Hematopoietic multipotent progenitor cell treated with erythropoietin and hydrocortisone succinate and interleukin-3 and kit ligand, for 4 days (in vitro differentiated cells): ENCODE measurements around the gene ZNF423.
A peak's percentile ranks its signal among the peaks of the same experiment; 100 is the strongest.

Source experiments
- DNase-seq: peaks from one replicate; pipeline ENCODE4 v3.0.0-alpha.2; 2015

The ZNF423 gene

DNA sequence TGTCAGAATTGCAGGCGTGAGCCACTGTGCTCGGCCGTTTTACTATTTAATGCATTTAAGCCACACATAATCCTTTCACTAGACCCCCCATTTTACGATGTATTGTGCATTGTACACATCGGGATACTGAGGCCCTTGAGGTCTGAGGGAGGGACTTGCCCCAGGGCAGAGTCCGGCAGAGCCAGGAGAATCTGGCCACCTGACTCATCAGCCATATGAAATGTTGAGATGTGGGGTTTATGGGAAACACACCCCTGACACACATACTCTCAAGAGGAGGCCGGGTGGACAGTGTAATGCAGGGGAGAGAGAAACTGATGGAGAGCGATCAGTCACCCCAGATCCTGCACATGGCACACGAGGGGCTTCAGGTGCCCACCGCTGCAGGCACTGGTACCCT, 196.6 kb downstream of the ZNF423 start:
- DNase-seq, result no peak

DNA sequence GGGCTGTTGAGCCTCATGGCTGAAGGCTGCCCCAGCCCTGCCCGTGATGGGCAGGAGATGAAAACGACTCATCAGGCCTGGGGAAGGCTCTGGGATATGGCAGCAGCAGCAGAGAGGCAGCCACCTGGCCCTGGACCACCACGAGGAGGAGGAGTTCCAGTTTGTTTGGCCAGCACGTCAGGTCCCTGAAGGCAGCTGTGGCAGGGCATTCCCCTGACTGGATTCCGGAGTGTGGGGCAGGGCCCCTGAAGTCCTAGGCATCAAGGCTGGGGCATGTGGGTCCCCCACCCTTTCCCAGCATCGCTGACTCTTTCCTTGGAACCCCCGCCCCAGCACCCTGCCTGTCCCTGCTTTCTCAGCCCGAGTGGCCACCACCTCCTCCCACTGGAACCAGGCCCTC, 197.4 kb downstream of the ZNF423 start:
- DNase-seq, result no peak

DNA sequence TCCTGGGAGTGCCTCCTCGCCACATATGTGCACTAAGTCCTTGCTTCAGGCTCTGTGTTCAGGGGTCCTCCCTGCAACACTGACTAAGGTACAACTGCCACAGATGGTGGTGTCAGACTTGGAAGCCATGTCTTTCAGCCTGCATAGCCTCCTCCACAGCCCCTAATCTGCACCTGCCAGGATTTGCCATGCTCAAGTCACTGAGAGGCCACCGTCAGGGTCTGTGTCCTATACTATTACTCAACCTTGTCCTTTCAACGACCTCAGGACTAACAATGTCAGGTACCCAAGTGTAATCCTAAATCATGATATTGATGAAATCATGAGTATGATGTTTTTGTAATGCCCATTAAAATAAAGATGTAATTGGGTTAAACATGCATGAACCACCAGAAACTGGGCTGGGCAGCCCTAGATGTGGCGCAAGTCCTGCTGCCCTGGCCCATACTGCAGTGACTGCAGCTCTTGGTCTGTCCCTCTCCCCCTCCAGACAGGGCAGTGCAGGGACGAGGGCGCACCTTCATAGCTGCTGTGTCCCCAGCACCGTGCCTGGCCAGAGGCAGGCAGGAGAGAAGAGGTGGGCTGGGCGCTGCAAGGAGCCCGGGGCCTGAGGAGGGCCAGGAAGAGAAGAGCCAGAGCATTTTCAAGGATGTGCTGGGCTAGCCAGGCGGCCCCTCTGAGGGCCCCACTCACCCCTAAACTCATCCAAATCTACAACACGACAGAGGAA, 198.0 kb downstream of the ZNF423 start:
- DNase-seq, result no peak

DNA sequence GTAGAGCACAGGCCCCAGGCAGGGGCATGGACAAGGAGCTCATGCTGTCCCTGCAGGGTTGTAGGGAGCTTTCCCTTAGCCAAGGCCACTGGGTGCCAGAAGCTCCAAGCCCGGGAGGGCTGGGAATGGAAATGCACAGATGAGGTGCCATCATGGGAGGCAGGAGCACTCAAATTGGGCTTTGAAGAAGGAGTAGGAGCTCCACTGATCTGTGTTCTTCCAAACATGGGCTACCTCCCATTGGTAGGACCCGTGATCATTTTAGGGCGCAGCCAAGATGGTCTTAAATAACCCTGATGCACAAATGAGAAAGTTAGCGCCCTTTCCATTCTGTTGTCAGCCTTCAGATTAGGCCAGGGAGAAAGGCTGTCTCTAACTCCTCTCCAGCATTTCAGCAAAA, 201.5 kb downstream of the ZNF423 start:
- DNase-seq, result no peak

DNA sequence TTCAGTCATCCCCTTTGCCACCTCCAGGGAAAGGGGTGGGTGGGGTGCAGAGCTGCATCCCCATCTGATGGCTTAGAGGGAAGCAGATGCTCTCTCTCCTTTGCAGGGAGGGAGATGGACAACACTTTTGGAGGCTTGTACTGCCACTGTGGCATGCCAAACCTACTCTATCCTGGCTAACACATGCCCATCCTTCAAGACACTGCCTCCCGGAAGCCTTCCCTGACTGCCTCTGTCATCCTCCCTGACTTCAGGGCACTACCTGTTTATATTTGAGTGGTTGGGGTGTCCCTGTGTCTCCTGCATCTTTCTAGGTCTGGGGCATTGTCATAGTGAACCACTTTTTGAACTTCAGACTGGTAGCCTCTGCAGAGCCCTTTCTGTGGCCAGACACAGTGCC, 202.3 kb downstream of the ZNF423 start:
- DNase-seq, result no peak

DNA sequence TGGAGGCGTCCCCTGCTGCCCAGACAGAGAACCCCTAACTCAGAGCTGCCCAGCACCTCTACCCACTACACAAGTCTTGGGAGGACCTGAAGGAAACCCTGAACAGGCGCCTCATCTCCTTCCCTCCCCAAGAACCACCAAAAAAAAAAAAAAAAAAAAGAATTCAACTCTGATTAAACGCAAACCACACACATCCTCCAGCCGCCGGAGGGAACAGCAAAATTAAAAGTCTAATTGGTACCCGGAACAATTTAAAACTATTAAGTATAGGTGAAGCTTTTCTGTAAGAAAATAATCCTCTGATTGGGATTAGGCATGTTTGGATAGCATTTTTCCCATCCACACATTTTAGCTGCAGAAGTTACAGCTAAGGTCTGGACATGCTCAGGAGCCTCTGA, 202.7 kb downstream of the ZNF423 start:
- DNase-seq, result no peak

DNA sequence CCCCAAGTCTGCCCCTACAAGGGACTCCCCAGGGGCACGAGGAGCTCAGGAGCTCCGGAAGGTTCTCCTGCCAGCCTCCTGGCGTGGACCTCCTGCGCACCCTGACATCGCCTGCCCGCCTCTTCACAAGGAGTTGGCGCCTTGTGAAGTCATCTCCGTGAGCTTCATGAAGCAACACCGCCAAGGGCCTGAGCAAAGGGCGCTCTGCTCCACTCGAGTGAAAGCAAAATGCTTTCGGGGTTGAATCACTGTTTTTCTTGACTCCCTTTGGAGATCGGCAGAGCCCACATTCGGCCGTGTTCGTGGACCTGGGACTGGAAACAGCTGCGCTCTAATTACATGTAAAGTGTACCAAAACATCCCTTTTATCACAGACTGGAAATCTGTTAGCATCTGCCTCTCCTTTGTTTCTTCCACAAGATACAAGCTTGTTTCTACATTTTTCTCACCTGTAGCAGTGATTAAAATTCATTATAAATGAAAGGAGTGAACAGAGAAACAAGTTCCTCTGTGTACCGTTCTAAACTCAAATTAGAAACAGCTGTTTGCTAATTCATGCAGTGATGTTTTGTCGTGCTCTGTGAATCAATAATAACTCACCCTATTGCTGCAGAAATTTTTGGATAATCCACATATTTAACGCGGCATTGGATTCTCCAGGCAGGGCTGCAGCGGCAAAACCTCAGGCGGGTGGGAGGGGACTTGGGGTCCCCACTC, 203.3 kb downstream of the ZNF423 start:
- no peak for DNase-seq

DNA sequence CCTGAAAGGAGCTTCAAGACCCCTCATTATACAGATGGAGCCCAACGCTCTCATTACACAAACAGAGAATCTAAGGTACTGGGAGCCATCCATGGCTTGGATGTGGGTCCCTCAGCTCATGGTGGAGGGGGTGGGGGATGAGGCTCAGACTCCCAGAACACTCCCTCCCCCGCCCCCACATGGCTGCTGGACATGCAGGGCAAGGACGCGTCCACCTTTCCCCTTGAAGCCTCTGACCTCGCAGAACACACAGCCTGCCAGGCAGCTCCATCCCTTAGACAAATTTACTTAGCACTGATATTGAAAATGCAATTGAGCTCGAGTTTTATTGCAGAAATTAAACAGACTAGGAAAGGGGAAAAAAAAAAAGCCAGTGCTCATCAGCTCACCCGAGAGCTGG, 203.9 kb downstream of the ZNF423 start:
- DNase-seq, result no peak

DNA sequence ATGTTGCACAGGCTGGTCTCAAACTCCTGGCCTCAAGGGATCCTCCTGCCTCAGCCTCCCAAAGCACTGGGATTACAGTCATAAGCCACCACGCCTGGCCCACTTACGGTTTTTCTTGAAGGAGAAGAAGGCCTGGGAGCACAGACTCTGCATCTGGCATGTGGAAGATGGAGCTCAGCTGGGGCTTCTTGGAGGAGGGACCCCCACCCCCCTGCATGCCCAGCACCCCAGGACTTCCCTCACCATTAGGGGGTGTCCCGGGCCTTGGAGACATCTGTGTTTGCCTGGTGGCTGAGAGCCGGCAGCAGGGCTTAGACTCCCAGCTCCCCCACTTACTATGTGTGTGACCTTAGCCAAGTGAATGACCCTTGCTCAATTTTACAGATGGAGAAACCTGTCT, 204.7 kb downstream of the ZNF423 start:
- no peak for DNase-seq

DNA sequence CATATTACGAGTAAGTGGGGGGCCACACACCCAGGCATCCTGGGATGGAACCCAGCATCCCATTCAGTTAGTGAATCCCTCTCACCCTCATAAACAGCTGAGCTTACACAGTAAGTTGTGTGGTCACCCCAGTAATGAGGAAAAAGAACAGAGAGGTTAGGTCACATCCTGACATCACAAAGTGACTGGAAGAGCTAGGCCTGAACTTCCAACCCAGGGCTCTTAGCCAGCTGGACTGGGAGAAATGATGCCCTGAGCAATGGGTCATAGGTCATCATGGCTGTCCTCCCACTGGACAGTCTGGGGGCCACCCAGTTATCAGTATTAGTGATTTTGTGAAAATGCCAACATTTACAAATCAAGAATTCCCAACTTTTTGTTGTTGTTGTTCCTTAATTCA, 205.3 kb downstream of the ZNF423 start:
- DNase-seq, result no peak

DNA sequence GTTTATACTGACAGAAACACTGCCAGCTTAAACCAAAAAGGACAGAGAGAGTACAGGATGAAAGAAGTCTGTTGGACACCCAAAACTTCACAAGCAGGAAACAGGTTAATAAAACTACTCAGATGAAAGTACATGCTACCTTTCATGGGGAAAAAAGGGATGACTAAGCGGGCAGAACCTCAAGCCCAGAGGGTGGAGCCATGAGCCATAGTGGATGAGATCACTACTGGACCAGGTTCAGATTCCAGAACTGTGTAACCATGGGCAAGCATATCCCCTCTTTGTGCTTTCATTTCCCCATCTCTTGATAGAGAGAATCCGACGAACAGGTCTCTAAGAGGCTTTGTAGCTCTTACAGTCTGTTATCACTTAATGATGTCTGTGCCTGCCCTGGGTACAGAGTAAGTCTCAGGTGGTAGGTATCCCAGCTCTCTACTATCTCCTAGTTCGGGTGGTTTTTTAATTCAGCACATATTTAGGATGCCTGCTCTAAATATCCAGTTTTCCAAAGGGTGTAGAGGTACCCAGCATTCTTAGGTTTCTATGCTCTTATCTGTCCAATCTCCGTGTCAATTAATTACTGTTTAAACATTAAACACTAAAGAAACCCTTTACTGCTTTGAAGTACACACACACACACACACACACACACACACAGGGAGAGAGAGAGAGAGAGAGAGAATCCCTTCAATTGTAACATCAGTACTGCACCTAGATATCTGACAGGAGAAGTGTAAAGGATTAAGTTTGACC, 206.7 kb downstream of the ZNF423 start:
- no peak for DNase-seq

DNA sequence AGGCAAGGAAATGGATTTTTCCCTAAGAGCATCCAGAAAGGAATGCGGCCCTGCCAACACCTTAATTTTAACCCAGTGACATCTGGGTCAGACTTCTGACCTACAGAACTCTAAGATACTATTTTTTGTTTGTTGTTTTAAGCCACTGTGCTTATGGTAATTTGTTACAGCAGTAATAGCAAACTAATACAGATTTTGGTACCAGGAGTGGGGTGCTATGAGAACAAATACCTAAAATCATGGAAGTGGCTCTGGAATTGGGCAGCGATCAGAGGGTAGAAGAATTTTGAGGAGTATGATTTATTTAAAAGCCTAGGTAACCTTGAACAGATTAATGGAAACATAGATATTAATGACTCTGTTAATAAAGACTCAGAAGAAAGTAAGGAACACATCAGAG, 208.2 kb downstream of the ZNF423 start:
- DNase-seq, result no peak

DNA sequence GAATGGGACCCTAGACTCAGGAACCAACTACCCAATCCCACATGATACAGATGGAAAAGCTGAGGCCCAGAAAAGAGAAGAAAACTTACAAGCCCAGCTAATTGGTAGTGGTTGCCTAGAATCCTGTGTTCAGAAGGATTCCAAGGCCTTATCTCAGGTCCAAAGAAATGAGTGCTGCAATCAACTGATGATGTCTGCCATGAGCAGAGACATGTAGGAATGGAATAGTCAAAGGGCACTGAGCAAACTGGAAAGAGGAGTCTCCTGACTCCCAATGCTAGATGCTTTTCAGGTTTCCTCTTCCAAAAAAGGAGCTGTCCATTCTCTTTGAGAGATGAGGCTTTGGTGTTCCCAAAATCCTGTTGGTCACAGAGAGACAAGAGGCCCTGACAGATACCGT, 210.6 kb downstream of the ZNF423 start:
- DNase-seq, result no peak

DNA sequence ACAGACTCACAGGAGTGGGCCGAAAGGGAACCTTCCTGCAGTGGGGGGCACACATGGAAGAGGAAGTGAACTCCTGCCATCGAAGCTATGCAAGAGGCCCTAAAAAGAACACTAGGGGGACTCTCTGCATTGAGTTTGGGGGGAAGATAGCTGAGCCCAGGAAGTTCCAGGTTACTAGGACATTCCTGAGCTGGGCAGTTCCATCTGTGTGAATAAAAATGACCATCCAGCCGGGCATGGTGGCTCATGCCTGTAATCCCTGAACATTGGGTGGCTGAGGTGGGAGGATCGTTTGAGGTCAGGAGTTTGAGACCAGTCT, 211.8 kb downstream of the ZNF423 start:
- peak; percentile 40 for DNase-seq

DNA sequence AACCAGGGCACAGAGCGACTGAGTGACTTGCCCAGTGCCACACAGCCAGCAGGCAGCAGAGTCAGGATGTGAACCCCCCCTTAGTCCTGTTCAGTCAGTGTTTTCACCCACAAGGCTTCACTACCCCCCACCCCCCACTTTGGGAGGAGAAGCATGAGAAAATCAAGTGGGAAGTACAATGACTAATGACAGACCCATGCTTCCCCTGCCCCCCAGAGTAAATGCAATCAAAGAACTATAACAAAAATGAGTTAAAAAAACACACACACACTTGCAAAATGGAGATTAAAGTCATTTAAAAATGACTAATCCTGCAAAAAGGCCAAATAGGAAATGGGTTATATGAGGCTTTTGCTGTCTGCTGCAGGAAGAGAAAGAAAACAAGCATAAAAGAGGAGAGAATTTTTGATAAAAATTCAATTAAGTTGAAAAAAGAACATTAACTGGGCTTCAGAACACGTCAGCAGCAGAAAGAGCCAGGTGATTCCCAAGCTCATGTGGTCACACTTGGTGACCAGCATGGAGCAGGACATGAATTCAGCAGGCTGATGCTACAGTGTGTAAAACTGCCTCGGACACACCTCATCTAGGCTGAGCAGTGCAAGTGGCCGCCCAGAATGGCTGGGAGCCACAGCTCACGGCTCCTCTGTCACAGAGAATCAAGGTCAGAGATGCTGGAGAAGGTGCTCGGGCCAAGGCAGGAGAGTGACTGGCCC, 212.3 kb downstream of the ZNF423 start:
- no peak for DNase-seq

DNA sequence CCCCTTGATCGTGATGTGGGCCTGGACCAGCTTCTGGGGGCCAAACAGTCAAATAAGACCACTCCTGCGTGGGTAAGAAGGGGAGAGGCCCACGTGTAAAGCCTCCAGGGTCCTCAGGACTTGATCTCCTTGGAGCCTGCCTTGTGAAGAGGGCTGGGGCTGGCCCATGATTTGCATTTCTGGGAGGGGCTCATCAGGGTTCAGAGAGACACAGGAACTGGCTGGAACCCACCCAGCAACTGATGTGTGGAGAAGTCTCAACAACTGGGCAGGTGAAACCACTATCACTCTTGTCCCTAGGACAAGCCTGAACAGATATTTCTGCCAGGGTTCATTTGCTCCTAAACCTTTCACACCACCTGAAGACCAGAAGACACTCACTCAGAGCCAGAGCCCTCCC, 214.7 kb downstream of the ZNF423 start:
- DNase-seq, result no peak

DNA sequence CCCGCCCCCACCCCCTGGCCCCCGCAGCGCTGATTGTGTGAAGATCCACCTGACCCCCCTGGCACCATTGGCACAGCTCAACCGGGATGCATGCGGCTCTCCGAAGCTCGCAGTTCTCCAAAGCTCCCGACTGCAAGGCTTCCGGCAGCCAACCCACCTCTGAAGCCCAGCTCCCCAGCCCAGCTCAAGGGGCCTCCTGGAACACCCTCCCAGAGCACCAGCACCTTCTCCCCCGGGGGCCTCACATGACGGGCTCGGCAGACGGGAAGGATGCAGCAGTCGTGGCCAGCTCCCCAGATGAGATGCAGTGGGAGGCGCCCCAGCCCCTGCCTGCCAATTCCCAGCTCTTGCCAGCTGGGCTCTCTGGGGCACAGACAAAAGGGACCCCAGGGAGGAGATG, 215.3 kb downstream of the ZNF423 start:
- no peak for DNase-seq

DNA sequence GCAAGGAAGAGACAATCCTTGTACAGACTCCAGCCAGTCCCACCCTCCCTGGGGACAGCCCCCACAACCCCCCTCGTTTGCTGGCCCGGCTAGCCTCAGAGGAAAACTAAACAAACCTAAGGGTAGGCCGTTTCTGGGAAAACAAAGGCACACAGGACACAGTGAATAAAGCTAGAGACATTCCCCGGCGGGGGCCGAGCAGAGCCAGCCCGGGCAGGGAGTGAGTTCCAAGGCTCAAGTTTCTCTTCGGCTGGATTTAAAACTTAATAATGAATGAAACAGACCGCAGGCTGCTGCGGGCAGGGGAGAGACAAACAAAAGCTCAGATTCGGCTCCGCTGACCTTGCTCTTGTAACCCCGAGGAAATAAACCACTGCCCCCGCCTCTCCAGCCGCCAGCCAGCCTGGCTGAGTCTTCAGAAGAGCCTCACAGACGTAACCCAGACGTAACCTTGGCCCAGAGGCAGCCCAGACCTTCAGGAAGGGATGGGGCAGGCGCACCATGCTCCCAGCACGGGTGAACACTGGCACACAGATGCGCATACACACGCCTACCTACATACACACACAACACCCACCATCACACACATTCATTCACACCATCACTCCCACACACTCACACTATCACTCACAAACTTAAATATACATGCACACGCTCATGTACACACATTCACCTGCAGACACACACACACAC, 216.0 kb downstream of the ZNF423 start:
- no peak for DNase-seq

DNA sequence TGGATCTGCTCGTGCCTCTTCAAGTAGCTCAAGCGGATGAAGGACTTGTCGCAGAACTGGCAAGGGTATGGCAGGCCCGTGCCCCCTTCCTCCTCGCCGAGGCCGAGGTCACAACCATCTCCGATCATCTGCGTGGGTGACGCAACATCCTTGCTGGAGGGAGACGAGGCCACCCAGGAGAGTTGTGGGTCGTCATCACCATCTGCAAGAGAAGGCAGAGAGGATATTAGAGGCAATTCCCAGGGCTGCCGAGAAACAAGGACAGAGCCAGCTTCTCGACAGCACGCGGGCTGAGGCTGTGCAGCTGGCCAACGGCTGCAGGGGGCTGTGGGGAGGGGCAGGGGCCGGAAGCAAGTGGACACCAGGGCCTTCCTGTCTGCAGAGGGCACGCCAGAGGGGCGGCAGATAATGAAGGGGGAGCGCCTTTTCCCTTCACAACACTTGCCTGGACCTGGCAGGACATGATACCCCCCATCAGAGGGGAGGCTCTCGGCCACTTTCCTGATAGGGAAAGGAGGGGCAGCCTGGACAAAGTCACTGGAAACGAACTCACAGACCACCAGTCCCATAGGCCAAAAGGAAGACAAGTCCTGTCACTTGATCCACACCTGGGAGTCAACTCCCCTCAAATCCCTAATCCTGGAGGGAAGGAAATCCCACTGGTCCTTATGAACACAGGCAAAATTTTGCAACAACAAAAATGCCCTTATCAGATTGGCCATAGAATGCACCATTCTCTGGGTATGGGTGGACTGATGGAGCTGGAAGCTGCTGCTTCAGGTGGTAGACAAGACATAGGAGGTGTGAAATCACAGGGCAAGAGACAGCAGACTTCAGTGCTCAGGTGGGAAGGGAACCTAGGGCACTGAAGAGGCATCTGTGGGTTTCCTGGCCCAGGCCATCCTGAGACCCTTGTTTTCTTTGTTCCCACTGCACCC, 217.0 kb downstream of the ZNF423 start:
- no peak for DNase-seq

DNA sequence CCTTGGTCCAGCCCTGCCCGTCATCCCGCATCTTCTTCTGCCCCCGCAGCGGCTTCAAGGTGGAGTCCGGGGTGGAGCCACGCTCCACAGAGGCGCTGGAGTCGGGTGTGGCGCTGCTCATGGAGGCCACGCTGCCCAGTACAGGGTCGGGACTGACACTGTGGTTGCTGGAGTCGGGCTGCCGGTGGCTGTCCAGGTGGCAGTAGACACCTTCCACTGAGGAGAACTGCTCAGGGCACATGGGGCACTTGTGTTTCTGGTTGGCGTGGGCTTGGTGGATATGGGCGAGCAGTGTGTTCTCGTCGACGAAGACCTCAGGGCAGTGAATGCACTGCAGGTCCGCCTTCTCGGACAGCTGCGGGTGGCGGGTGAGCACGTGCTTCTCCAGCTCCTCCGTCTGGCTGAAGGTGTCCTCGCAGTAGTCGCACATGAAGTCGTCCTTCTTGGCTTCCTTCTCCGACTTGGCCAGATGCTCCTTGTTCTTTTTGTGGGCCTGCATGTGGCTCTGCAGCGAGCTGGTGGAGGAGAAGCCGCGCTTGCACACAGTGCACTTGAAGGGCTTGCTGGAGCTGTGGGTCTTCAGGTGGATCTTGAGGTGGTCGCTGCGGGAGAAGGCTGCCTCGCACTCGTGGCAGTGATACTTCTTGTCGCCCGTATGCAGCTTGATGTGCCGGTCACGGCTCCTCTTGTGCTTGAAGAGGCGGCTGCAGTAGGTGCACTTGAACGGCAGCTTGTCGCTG, 217.8 kb downstream of the ZNF423 start:
- no peak for DNase-seq

DNA sequence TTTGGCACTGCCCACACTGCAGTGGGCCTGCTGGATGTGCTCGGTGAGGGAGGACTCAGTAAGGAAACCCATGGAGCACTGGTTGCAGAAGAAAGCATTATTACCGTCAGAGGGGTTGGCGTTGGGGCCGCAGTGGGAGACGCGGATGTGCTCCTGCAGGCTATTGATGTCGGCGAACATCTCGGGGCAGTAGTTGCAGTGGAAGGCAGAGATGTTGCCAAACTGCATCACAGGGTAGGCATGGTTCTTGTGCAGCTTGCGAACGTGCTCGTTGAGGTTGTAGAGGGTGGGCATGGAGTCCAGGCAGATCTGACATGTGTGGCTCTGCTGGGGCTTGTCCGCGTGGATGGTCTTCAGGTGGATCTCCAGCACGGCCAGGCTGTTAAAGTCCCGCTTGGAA, 218.4 kb downstream of the ZNF423 start:
- DNase-seq, result no peak
